Astrocyte (in vitro differentiated cells and primary cell): ENCODE data around the gene ARHGEF37.

Source experiments
- CTCF ChIP-seq: IDR thresholded peaks from 2 replicates; pipeline ENCODE4 v1.5.1; 2011; ENCODE audit warnings: low read depth, mild to moderate bottlenecking, inconsistent platforms, low read length, moderate library complexity; ENCODE audit not compliant: insufficient read depth
- EZH2 ChIP-seq: IDR thresholded peaks from 2 replicates; pipeline ENCODE4 v1.6.1; 2012; ENCODE audit warnings: mild to moderate bottlenecking, low read length, inconsistent platforms; ENCODE audit not compliant: insufficient read depth

GRCh38 chr5:149638136-149638535 is 56.8 kb downstream of the ARHGEF37 start:
- TF ChIP-seq EZH2: no peak
- no peak for TF ChIP-seq CTCF
